Measurements from ENCODE around the gene WDR6. TPM values are rescaled to one million over a fixed set of nuclear protein-coding genes. Genes with fewer than 3 reads are reported as not detected.

The WDR6 gene
- total and polyA plus RNA-seq, 9 of the 15 experiments (the other 6 are each of a cell fraction or from before 2014, with no cell fraction given): 8.9 to 90.6 (median 44.7) TPM

DNA sequence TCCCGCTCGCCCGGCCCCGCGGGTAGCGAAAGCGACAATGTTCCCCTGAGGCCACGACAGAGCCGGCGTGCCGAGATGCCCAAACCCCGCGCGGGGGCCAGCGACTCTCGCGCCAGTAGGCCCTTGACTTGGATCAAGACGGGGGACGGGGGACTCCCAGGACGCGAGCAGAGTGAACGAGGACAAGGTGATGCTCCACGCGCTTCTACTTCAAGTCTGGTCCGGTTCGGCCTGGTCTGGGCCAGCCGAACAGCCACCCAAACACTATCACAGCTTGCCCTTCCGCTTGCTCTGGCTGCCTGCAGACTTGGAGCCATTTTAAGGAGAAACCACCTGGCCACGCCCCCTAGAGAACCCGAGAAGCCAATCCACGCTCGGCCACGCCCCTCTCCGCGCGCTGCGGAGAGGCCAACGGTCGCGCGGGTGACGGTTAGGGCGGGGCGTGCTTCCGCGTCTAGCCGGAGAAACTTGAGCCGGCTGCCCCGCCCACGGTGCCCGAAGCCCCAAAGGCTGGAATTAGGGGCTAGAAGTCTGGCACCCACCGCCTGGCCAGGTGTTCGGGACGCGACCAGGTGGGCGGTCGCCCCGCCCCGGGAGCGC lies 14.1 kb downstream of the WDR6 start (continued):
- TF ChIP-seq SMAD3 (CRISPR knock-in tag; conservative IDR thresholded peaks at IDR 0.05) (0 out of 2 replicates have a peak, but pooled peaks have one; percentile 20), NFRKB (IDR thresholded peaks at IDR 0.05; ENCODE audit: low read depth) (peak; percentile 40; the same call in 1 of the 2 replicates), CXXC5 (CRISPR knock-in tag; IDR thresholded peaks at IDR 0.05) (peak; percentile 68), ZNF696 (CRISPR knock-in tag; conservative IDR thresholded peaks at IDR 0.05) (no peak), KAT7 (CRISPR knock-in tag; IDR thresholded peaks at IDR 0.05; ENCODE audit: borderline replicate concordance) (peak; percentile 94; the same call in 1 of the 2 replicates), BCOR (IDR thresholded peaks at IDR 0.05) (peak; percentile 41; the same call in 1 of the 2 replicates), MTA1 (IDR thresholded peaks at IDR 0.05; ENCODE audit: borderline replicate concordance) (peak; percentile 87), ERF (CRISPR knock-in tag; IDR thresholded peaks at IDR 0.05) (peak; percentile 68; the same call in 1 of the 2 replicates), PHF8 (IDR thresholded peaks at IDR 0.05; ENCODE audit: borderline replicate concordance, low read length) (peak; percentile 89), TGIF2 (CRISPR knock-in tag; IDR thresholded peaks at IDR 0.05) (0 out of 2 replicates have a peak, but pooled peaks have one; percentile 7), ZNF232 (CRISPR knock-in tag; IDR thresholded peaks at IDR 0.05) (no peak; the same call in 1 of the 2 replicates)
- TF ChIP-seq, protein P1, sequence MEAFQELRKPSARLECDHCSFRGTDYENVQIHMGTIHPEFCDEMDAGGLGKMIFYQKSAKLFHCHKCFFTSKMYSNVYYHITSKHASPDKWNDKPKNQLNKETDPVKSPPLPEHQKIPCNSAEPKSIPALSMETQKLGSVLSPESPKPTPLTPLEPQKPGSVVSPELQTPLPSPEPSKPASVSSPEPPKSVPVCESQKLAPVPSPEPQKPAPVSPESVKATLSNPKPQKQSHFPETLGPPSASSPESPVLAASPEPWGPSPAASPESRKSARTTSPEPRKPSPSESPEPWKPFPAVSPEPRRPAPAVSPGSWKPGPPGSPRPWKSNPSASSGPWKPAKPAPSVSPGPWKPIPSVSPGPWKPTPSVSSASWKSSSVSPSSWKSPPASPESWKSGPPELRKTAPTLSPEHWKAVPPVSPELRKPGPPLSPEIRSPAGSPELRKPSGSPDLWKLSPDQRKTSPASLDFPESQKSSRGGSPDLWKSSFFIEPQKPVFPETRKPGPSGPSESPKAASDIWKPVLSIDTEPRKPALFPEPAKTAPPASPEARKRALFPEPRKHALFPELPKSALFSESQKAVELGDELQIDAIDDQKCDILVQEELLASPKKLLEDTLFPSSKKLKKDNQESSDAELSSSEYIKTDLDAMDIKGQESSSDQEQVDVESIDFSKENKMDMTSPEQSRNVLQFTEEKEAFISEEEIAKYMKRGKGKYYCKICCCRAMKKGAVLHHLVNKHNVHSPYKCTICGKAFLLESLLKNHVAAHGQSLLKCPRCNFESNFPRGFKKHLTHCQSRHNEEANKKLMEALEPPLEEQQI (IDR thresholded peaks at IDR 0.05): no peak
- TF ChIP-seq, protein P2, sequence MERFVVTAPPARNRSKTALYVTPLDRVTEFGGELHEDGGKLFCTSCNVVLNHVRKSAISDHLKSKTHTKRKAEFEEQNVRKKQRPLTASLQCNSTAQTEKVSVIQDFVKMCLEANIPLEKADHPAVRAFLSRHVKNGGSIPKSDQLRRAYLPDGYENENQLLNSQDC (CRISPR knock-in tag; IDR thresholded peaks at IDR 0.05): 0 out of 2 replicates have a peak, but pooled peaks have one; percentile 32
